ENCODE results near the gene LRP1B. TPM values are rescaled to one million over a fixed set of nuclear protein-coding genes. Genes with fewer than 3 reads are reported as not detected.

The LRP1B gene
- total RNA-seq, 2 donors from 2014 or later: 0.79 to 1.8 TPM

GRCh38 chr2:141591787-141592186 is 539.0 kb downstream of the LRP1B start:
- no peaks in the 10 kb centered on the region for H3K36me3 Mint-ChIP-seq (ENCODE audit: low read depth)
- Histone ChIP-seq H3K9ac (ENCODE audit: extremely low read depth, low read length, poor library complexity, severe bottlenecking) (no peak overlapping the region), H3K9me3 (ENCODE audit: control insufficient read depth, low read length) (peaks cover 13% of the 10 kb centered on the region), H3K36me3 (ENCODE audit: control insufficient read depth, insufficient read depth, low read length) (no peaks in the 10 kb centered on the region), H3K4me3 (ENCODE audit: low read length) (no peak overlapping the region), H3K27me3 (ENCODE audit: control insufficient read depth, insufficient read depth, low read length, poor library complexity, severe bottlenecking) (no peaks in the 10 kb centered on the region), H3K4me1 (ENCODE audit: control insufficient read depth, insufficient read depth, low read length) (no peaks in the 10 kb centered on the region), H3K27ac (ENCODE audit: low read depth, low read length) (no peak overlapping the region)
- TF ChIP-seq CTCF (conservative IDR thresholded peaks at IDR 0.05): no peak
- H3K9me3 Mint-ChIP-seq: peaks cover 12% of the 10 kb centered on the region
- 72 to 75% methylated on average over 3 of the region's 3 CpGs for WGBS, 2 experiments (ENCODE audit: insufficient coverage in 1 of 2, insufficient read length in 1 of 2)
- no peak for DNase-seq
- H3K27ac Mint-ChIP-seq: no peak overlapping the region
- no peak overlapping the region for H3K4me3 Mint-ChIP-seq
- no peaks in the 10 kb centered on the region for H3K4me1 Mint-ChIP-seq
- no peaks in the 10 kb centered on the region for H3K27me3 Mint-ChIP-seq (ENCODE audit: insufficient read depth)

- Mint-ChIP-seq H3K27ac (no peak overlapping the region), H3K36me3 (ENCODE audit: low read depth) (no peaks in the 10 kb centered on the region), H3K27me3 (ENCODE audit: insufficient read depth) (no peaks in the 10 kb centered on the region), H3K4me1 (no peaks in the 10 kb centered on the region), H3K4me3 (no peak overlapping the region), H3K9me3 (peaks cover 12% of the 10 kb centered on the region)
- Histone ChIP-seq H3K27me3 (ENCODE audit: control insufficient read depth, insufficient read depth, low read length, poor library complexity, severe bottlenecking) (no peaks in the 10 kb centered on the region), H3K36me3 (ENCODE audit: control insufficient read depth, insufficient read depth, low read length) (no peaks in the 10 kb centered on the region), H3K4me3 (ENCODE audit: low read length) (no peak overlapping the region), H3K9ac (ENCODE audit: extremely low read depth, low read length, poor library complexity, severe bottlenecking) (no peak overlapping the region), H3K4me1 (ENCODE audit: control insufficient read depth, insufficient read depth, low read length) (no peaks in the 10 kb centered on the region), H3K9me3 (ENCODE audit: control insufficient read depth, low read length) (peaks cover 13% of the 10 kb centered on the region), H3K27ac (ENCODE audit: low read depth, low read length) (no peak overlapping the region)
- DNase-seq: no peak
- TF ChIP-seq CTCF (conservative IDR thresholded peaks at IDR 0.05): no peak
- 88 to 90% methylated on average over 4 to 5 of the region's 5 CpGs for WGBS, 2 experiments (ENCODE audit: insufficient coverage in 1 of 2, insufficient read length in 1 of 2)
Measured at GRCh38 chr2:141590620-141591019, 540.2 kb downstream of the LRP1B start.

GRCh38 chr2:141589314-141589713 is 541.5 kb downstream of the LRP1B start:
- Mint-ChIP-seq H3K27ac (no peak overlapping the region), H3K4me3 (no peak overlapping the region), H3K9me3 (peaks cover 12% of the 10 kb centered on the region), H3K27me3 (ENCODE audit: insufficient read depth) (no peaks in the 10 kb centered on the region), H3K4me1 (no peaks in the 10 kb centered on the region), H3K36me3 (ENCODE audit: low read depth) (no peaks in the 10 kb centered on the region)
- Histone ChIP-seq H3K9ac (ENCODE audit: extremely low read depth, low read length, poor library complexity, severe bottlenecking) (no peak overlapping the region), H3K4me1 (ENCODE audit: control insufficient read depth, insufficient read depth, low read length) (no peaks in the 10 kb centered on the region), H3K27ac (ENCODE audit: low read depth, low read length) (no peak overlapping the region), H3K4me3 (ENCODE audit: low read length) (no peak overlapping the region), H3K27me3 (ENCODE audit: control insufficient read depth, insufficient read depth, low read length, poor library complexity, severe bottlenecking) (no peaks in the 10 kb centered on the region), H3K9me3 (ENCODE audit: control insufficient read depth, low read length) (peaks cover 12% of the 10 kb centered on the region), H3K36me3 (ENCODE audit: control insufficient read depth, insufficient read depth, low read length) (no peaks in the 10 kb centered on the region)
- TF ChIP-seq CTCF (conservative IDR thresholded peaks at IDR 0.05): no peak
- WGBS, 2 experiments (ENCODE audit: insufficient coverage in 1 of 2, insufficient read length in 1 of 2): 91 to 100% methylated on average over 2 to 7 of the region's 7 CpGs
- DNase-seq: no peak
